NCI-H524 treated with DMSO at 0.1 percent for 48 hours (cell line): ENCODE measurements around the gene TBC1D8B.

Source experiments
- DNase-seq: peaks from one replicate; lab custom pipeline; 2025; lab: John Stamatoyannopoulos, UW

The TBC1D8B gene

GRCh38 chrX:106898462-106898861 is 96.0 kb downstream of the TBC1D8B start:
- no peak for DNase-seq

GRCh38 chrX:106899276-106899675 is 96.8 kb downstream of the TBC1D8B start:
- no peak for DNase-seq

DNA sequence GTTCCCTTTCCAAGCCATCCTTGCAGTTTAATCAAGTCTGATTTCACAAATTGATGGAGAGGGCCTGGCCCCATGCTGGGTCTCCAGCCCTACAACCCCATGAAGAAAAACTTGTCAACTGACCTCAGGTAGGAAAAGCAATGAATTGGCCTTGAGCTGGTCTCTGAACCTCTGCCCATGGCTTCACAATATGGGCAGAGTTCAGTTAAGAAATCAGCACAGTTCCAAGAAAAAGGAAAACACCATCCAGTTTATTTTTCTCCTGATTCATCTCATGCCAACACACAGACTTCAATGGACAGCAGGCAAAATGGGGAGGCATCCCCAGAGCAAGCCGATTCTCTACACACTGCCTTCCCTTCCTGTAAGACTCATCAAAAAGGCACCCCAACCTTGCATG is 97.4 kb downstream of the TBC1D8B start:
- no peak for DNase-seq

- DNase-seq: no peak
These were observed 98.9 kb downstream of the TBC1D8B start for GRCh38 chrX:106901341-106901740.

DNA sequence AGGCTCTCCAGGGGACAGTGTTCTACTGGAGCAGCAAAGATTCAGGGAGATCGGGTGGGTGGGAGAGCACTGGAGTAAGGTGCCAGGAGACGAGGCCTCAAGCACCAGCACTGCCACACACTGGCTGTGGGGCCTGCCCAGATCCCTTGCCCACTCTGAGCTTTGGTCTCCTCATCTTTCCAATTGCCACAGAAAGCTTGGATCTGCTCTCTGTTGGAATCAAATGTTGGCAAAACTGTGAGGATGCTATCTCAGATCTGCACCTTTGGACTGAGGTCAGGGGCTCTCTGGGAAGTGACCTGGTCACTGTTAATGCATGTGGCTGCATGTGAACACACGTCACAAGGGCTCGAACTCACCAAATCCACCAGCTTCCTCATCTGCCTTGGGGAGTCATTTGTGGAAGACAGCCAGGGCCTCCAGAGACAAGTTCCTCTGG is 99.3 kb downstream of the TBC1D8B start:
- no peak for DNase-seq

GRCh38 chrX:106902684-106903083 is 100.2 kb downstream of the TBC1D8B start:
- no peak for DNase-seq

GRCh38 chrX:106903291-106903824 is 100.9 kb downstream of the TBC1D8B start, which contains the start of gene RIPPLY1:
Gene RIPPLY1 (minus strand): TSS chrX:106903341. CDS start chrX:106903287, 54 bp downstream.
- DNase-seq: no peak

GRCh38 chrX:106903856-106904528 is 101.5 kb downstream of the TBC1D8B start:
- no peak for DNase-seq

DNA sequence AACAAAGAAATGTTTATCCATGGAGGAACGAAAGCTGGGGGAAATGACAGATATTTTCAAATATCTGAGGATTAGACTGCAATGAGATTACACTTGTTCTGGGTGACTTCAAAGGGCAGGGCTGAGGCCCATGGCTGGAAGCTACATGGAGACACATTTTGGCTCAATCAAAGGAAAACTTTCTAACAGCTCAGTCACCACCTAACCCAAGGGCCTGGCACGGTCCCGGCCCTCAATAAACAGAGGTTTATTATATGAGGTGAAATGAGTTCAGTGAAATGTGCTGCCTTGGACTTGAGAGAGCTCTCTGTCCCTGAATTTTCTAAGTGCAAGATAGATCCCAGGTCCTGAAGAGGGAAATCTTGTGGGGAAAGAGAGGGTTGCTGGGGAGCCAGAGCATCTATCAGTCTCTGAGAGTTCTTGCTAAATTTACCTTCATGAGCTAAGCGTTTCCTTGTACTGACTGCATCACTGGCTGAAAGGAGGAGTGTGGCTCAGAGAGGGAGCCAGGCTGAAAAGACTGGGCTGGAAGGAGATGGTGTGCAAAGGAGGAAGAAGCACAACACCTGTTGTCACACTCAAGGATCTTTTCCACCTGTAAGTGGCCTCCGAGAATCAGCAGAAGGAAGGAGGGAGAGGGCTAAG is 102.7 kb downstream of the TBC1D8B start:
- DNase-seq: no peak

DNA sequence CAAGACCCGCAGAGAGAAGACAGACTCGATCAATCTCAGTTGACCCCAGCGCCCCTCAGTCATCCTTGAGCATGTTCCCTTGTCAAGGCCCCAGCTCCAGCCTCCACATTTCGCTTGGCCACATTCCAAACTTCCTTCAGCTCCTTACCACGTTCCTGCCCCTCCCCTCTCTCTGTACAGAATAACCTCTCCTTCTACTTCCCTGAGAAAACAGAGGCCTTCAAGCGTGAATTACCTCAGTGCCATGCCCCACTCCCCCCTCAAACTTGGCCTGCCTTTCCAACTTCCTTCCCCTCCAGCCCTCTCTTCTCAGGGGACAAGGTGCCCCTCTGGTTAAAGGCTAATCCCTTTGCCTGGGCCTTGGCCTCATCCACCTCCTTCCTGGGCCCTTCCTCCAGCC is 103.9 kb downstream of the TBC1D8B start:
- DNase-seq: no peak

DNA sequence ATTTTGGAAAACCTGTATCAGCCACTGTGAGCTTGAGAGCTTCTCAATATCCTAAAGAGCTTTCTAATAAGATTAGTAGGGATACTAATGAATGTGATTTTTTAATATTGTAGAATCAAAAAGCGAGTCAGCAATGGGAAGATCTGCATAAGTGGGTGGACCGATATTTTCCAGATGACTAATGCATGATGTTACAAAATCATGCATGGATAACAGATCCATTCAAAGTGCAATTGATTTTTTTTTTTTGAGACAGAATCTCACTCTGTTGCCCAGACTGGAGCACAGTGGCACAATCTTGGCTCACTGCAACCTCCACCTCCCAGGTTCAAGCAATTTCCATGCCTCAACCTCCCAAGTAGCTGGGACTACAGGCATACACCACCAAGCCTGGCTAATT is 110.4 kb downstream of the TBC1D8B start:
- no peak for DNase-seq

DNA sequence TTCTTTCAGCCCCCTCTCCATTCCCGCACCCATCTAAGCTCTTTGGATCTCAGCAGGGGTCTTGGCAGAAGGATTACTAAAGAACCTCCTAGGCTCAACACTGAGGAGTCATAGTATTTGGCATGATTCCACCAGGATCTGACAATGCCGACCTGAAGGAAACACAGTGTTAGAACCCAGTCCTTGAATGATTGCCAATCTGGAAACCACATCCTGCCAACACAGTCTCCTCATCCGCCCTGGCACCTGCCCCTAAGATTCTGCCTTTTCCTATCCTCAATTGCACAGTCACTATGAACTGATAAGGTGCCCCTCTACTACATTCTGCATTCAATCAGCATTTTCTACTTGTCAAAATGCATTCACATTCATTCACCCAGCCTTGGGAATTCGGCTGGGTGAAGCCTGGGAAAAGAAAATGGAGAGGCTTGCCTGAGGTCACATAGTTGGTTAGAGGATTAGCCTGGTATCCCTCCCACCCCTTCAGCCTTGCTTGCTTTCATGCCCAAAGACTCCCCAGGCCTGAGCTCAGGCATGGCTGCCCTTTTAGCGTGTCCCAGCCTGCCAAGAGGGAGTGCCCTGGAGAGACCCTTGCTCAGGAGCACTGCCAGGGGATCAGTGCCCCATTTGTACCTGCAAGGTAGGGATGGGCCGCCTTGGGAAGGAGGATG is 115.5 kb downstream of the TBC1D8B start:
- DNase-seq: no peak

- DNase-seq: no peak
These were observed 117.5 kb downstream of the TBC1D8B start, which contains the start of gene CLDN2 for GRCh38 chrX:106919932-106920452. Gene CLDN2 (plus strand): TSS chrX:106920402. CDS start chrX:106928229, 7,827 bp downstream.

GRCh38 chrX:106921637-106922036 is 119.2 kb downstream of the TBC1D8B start:
- no peak for DNase-seq
